ENCODE measurements around the gene MYOZ1. TPM values are rescaled to one million over a fixed set of nuclear protein-coding genes. Genes with fewer than 3 reads are reported as not detected.

Gene MYOZ1
- total and polyA plus RNA-seq, 2 of the 8 experiments (the other 6 are each of a cell fraction or from before 2014, with no cell fraction given), result 2.6 to 3.3 TPM

- no peak overlapping the region for H2AK5ac ChIP-seq (ENCODE audit: low read depth, low read length)
- TF ChIP-seq TEAD4 (IDR thresholded peaks at IDR 0.05; ENCODE audit: low read depth, low read length) (no peak), CHD2 (IDR thresholded peaks at IDR 0.05; ENCODE audit: low read length) (no peak), EGR1 (IDR thresholded peaks at IDR 0.05; ENCODE audit: borderline replicate concordance, low read depth, low read length) (no peak), POLR2AphosphoS5 (IDR thresholded peaks at IDR 0.05; ENCODE audit: low read depth, low read length) (no peak), GABPA (IDR thresholded peaks at IDR 0.05; ENCODE audit: borderline replicate concordance, insufficient read depth, low read length) (no peak), YY1 (IDR thresholded peaks at IDR 0.05; ENCODE audit: low read depth, low read length) (no peak), RXRA (IDR thresholded peaks at IDR 0.05; ENCODE audit: insufficient read depth, low read depth, low read length) (no peak)
Observed at GRCh38 chr10:73588656-73589055, 52.6 kb downstream of the MYOZ1 start.

More at GRCh38 chr10:73588656-73589055, 52.6 kb downstream of the MYOZ1 start:
- Histone ChIP-seq H3K14ac (ENCODE audit: insufficient read length) (no peak overlapping the region), H4K20me1 (replicated peaks in 1 of 2; ENCODE audit: control insufficient read depth in 1 of 2, insufficient read depth in 2 of 2, low read length in 2 of 2) (no peaks in the 10 kb centered on the region), H2BK15ac (ENCODE audit: low read length) (no peak overlapping the region), H2BK20ac (ENCODE audit: low read length) (no peak overlapping the region), H3K4ac (replicated peaks; ENCODE audit: insufficient read length, low read depth, low read length) (no peak overlapping the region), H3K9me3 (ENCODE audit: insufficient read depth in 2 of 2, low read depth in 1 of 2, low read length in 1 of 2) (peaks cover 0 to 3% of the 10 kb centered on the region in 2 experiments; a peak in 1 of 4 replicates), H3K27me3 (replicated peaks in 1 of 4; ENCODE audit: control insufficient read depth in 3 of 4, extremely low read depth in 1 of 4, insufficient read depth in 3 of 4, low read length in 3 of 4) (no peaks in the 10 kb centered on the region), H4K91ac (replicated peaks; ENCODE audit: insufficient read length, low read length) (no peak overlapping the region), H3K4me2 (ENCODE audit: insufficient read depth in 1 of 2, low read depth in 2 of 2, low read length in 2 of 2) (no peak overlapping the region), H2BK12ac (ENCODE audit: low read depth, low read length) (no peak overlapping the region), H3K79me2 (ENCODE audit: control insufficient read depth in 1 of 2, insufficient read depth in 2 of 2, low read length in 2 of 2) (peaks cover 0 to 61% of the 10 kb centered on the region in 2 experiments; a peak in 3 of 4 replicates), H4K5ac (ENCODE audit: insufficient read length, low read depth, low read length) (no peak overlapping the region), H3K23me2 (ENCODE audit: low read depth, low read length) (no peaks in the 10 kb centered on the region), H3K18ac (ENCODE audit: extremely low read depth, low read length) (no peak overlapping the region), H3K23ac (ENCODE audit: insufficient read length) (no peak overlapping the region), H3K4me3 (ENCODE audit: extremely low read depth in 1 of 4, insufficient read depth in 2 of 4, low read depth in 3 of 4, low read length in 4 of 4) (0 out of 8 replicates have a peak overlapping the region, but pooled peaks of 1 of the 4 experiments have one; percentile 52), H2AFZ (ENCODE audit: low read length) (no peak overlapping the region), H4K8ac (ENCODE audit: extremely low read depth, insufficient read depth, low read length) (no peak overlapping the region), H3K36me3 (ENCODE audit: control insufficient read depth in 2 of 4, insufficient read depth in 4 of 4, low read length in 3 of 4) (no peaks in the 10 kb centered on the region), H2BK120ac (replicated peaks; ENCODE audit: low read depth, low read length) (no peak overlapping the region), H3K79me1 (ENCODE audit: low read depth, low read length) (no peaks in the 10 kb centered on the region), H3K9ac (replicated peaks in 1 of 4; ENCODE audit: extremely low read depth in 1 of 4, low read depth in 3 of 4, low read length in 3 of 4) (no peak overlapping the region), H3K27ac (ENCODE audit: low read depth, low read length) (no peak overlapping the region), H3K4me1 (replicated peaks in 1 of 4; ENCODE audit: control insufficient read depth in 3 of 4, insufficient read depth in 4 of 4, low read length in 3 of 4) (peaks cover 0 to 22% (median 4%) of the 10 kb centered on the region in 4 experiments; a peak in 2 of 7 replicates), H3K56ac (replicated peaks; ENCODE audit: insufficient read length, low read depth, low read length) (no peak overlapping the region), H2BK5ac (ENCODE audit: low read depth, low read length) (no peak overlapping the region)
- FAIRE-seq, result no peak
- ChIA-PET CTCF (ENCODE audit: partially characterized antibody) (interaction anchor here (1.4 kb wide), 1 partner anchor 60 kb away, joined by 3 read pairs; no protein-coding TSS in a partner anchor), POLR2A (ENCODE audit: partially characterized antibody) (interaction anchor here (0.7 kb wide), 1 partner anchor 23 kb away, joined by 3 read pairs; no protein-coding TSS in a partner anchor)
- WGBS, 2 experiments (ENCODE audit: extremely low coverage in 1 of 2, insufficient coverage in 1 of 2, insufficient read length in 1 of 2, insufficient replicate concordance in 2 of 2, low coverage in 1 of 2, low lambda C conversion rate in 2 of 2, missing lambda C conversion rate in 1 of 2), result 93% methylated on average over 1 of the region's 1 CpG; no CpG with 5 or more reads in 1 of the 2 experiments
- no peak for DNase-seq (ENCODE audit: low read depth in 1 of 2, low spot score in 2 of 2)
